Stimulated activated CD8-positive, alpha-beta memory T cell treated with anti-CD3 and anti-CD28 coated beads, Interleukin-4, amount 100 ng/mL, for 48 hours (primary cell): Measurements from ENCODE around the gene TATDN3.
"Not testable (repeated sequence)": the region's sequence is repeated elsewhere in the genome, so short reads cannot be mapped to it uniquely, and the experiment has no call there.

Source experiments
- DNase-seq: peaks from one replicate; pipeline ENCODE4 v3.0.0-alpha.2; 2020

Gene TATDN3

GRCh38 chr1:212833211-212834207 lies 41.8 kb downstream of the TATDN3 start:
- not testable (repeated sequence) for DNase-seq

- no peak for DNase-seq
These were observed 46.5 kb downstream of the TATDN3 start for GRCh38 chr1:212838145-212838544.

GRCh38 chr1:212844521-212844920 lies 52.8 kb downstream of the TATDN3 start:
- not testable (repeated sequence) for DNase-seq

GRCh38 chr1:212847549-212847948 lies 55.9 kb downstream of the TATDN3 start, which contains the start of gene SPATA45:
SPATA45 (minus strand) TSS chr1:212847649; CDS start chr1:212836149, 11,500 bp downstream.
- no peak for DNase-seq

- no peak for DNase-seq
These were observed 60.5 kb downstream of the TATDN3 start for GRCh38 chr1:212852105-212852688.

GRCh38 chr1:212853658-212854057 lies 62.0 kb downstream of the TATDN3 start:
- no peak for DNase-seq

GRCh38 chr1:212856755-212857154 lies 65.1 kb downstream of the TATDN3 start:
- DNase-seq = no peak

GRCh38 chr1:212857992-212858460 lies 66.3 kb downstream of the TATDN3 start, which contains the start of gene FLVCR1:
FLVCR1 (plus strand) TSS chr1:212858275; CDS start chr1:212858453, 178 bp downstream.
- peak; percentile 96 for DNase-seq

- DNase-seq = peak; percentile 44
These were observed 67.0 kb downstream of the TATDN3 start for GRCh38 chr1:212858461-212859265.

- no peak for DNase-seq
These were observed 69.3 kb downstream of the TATDN3 start for GRCh38 chr1:212860713-212861581.

GRCh38 chr1:212862111-212862690 lies 70.5 kb downstream of the TATDN3 start:
- DNase-seq = no peak

GRCh38 chr1:212863345-212863744 lies 71.7 kb downstream of the TATDN3 start:
- DNase-seq = not testable (repeated sequence)

GRCh38 chr1:212864201-212864600 lies 72.5 kb downstream of the TATDN3 start:
- no peak for DNase-seq
